Esophagus (tissue), 2 donors: ENCODE data around the gene NPPA. TPM values are rescaled to one million over a fixed set of nuclear protein-coding genes. Genes with fewer than 3 reads are reported as not detected.

ENCODE experiments used
- H3K27ac ChIP-seq, 2 donors: one replicate each; pipeline ENCODE4 v1.5.1; 2013; ENCODE audit warnings: low read depth in 2 of 2, mild to moderate bottlenecking in 2 of 2, inconsistent platforms in 1 of 2, low read length in 1 of 2, moderate library complexity in 1 of 2
- H3K27me3 ChIP-seq, 2 donors: one replicate each; pipeline ENCODE4 v1.6.1; 2013; ENCODE audit warnings: low read length in 2 of 2, control low read depth in 1 of 2, mild to moderate bottlenecking in 1 of 2; ENCODE audit not compliant: insufficient read depth in 2 of 2, control insufficient read depth in 1 of 2
- H3K36me3 ChIP-seq, 2 donors: one replicate each; pipeline ENCODE4 v1.6.1; 2013; ENCODE audit warnings: low read length in 1 of 2; ENCODE audit not compliant: control insufficient read depth in 2 of 2, insufficient read depth in 2 of 2
- H3K4me1 ChIP-seq, 2 donors: one replicate each; pipeline ENCODE4 v1.6.1; 2013; ENCODE audit warnings: low read length in 1 of 2; ENCODE audit not compliant: control insufficient read depth in 2 of 2, insufficient read depth in 2 of 2
- H3K4me3 ChIP-seq, 2 donors: one replicate each; pipeline ENCODE4 v1.5.1; 2013; ENCODE audit warnings: low read length in 2 of 2, mild to moderate bottlenecking in 2 of 2, low read depth in 1 of 2, moderate library complexity in 1 of 2
- H3K9me3 ChIP-seq, 2 donors: one replicate each; pipeline ENCODE4 v1.6.1; 2013; ENCODE audit warnings: mild to moderate bottlenecking in 2 of 2, low read depth in 1 of 2, low read length in 1 of 2, moderate library complexity in 1 of 2; ENCODE audit not compliant: control insufficient read depth in 2 of 2, insufficient read depth in 1 of 2
- WGBS, 2 donors: extraction: QIAGEN DNeasy Blood & Tissue Kit; methylation state at CpG; one replicate each; pipeline ENCODE4 v1.1.7; 2013; 5-methylcytosine and 5-hydroxymethylcytosine counted together
- polyA plus RNA-seq, 2 donors: library from polyadenylated mRNA; stranded (reverse); fragments of 200-250 nt; gene quantifications; one replicate each; pipeline ENCODE4 v1.2.3, GENCODE V29; 2013
- donor health status: healthy with polysubstance abuse.
- donor health status: Bipolar disorder and iron deficiency.

Gene NPPA
- polyA plus RNA-seq, 2 donors, result 0.11 to 0.63 TPM

- H3K4me1 ChIP-seq, result peaks cover 0 to 2% of the 10 kb centered on the region in 2 donors
- H3K4me3 ChIP-seq, result no peak overlapping the region
- no peaks in the 10 kb centered on the region for H3K36me3 ChIP-seq
- 42 to 46% methylated on average over 13 of the region's 13 CpGs for WGBS, 2 donors
- H3K9me3 ChIP-seq, result no peaks in the 10 kb centered on the region
- no peaks in the 10 kb centered on the region for H3K27me3 ChIP-seq
- H3K27ac ChIP-seq, result no peak overlapping the region
Observed at GRCh38 chr1:11882814-11883538, 35.4 kb upstream of the NPPA start.

- H3K4me1 ChIP-seq, result peaks cover 0 to 2% of the 10 kb centered on the region in 2 donors
- no peaks in the 10 kb centered on the region for H3K36me3 ChIP-seq
- H3K4me3 ChIP-seq, result no peak overlapping the region
- no peak overlapping the region for H3K27ac ChIP-seq
- WGBS, 2 donors, result 78 to 84% methylated on average over 18 of the region's 18 CpGs
- H3K9me3 ChIP-seq, result no peaks in the 10 kb centered on the region
- no peaks in the 10 kb centered on the region for H3K27me3 ChIP-seq
Observed at GRCh38 chr1:11881749-11882441, 34.3 kb upstream of the NPPA start.

GRCh38 chr1:11880911-11881748 is 33.5 kb upstream of the NPPA start:
- H3K27me3 ChIP-seq, result no peaks in the 10 kb centered on the region
- H3K27ac ChIP-seq, result no peak overlapping the region
- H3K4me3 ChIP-seq, result no peak overlapping the region
- WGBS, 2 donors, result 49 to 60% methylated on average over 9 to 10 of the region's 10 CpGs
- H3K9me3 ChIP-seq, result no peaks in the 10 kb centered on the region
- H3K4me1 ChIP-seq, result peaks cover 0 to 2% of the 10 kb centered on the region in 2 donors
- H3K36me3 ChIP-seq, result no peaks in the 10 kb centered on the region

GRCh38 chr1:11880181-11880575 is 32.6 kb upstream of the NPPA start:
- no peak overlapping the region for H3K27ac ChIP-seq
- H3K4me1 ChIP-seq, result peaks cover 0 to 2% of the 10 kb centered on the region in 2 donors
- H3K9me3 ChIP-seq, result no peaks in the 10 kb centered on the region
- no peaks in the 10 kb centered on the region for H3K36me3 ChIP-seq
- no peaks in the 10 kb centered on the region for H3K27me3 ChIP-seq
- WGBS, 2 donors, result 62 to 68% methylated on average over 12 of the region's 12 CpGs
- no peak overlapping the region for H3K4me3 ChIP-seq

- peaks cover 0 to 2% of the 10 kb centered on the region in 2 donors for H3K4me1 ChIP-seq
- no peaks in the 10 kb centered on the region for H3K9me3 ChIP-seq
- no peaks in the 10 kb centered on the region for H3K36me3 ChIP-seq
- H3K27me3 ChIP-seq, result no peaks in the 10 kb centered on the region
- H3K27ac ChIP-seq, result no peak overlapping the region
- H3K4me3 ChIP-seq, result no peak overlapping the region
- 79 to 86% methylated on average over 28 of the region's 28 CpGs for WGBS, 2 donors
Observed at GRCh38 chr1:11879311-11880180, 32.0 kb upstream of the NPPA start.

DNA sequence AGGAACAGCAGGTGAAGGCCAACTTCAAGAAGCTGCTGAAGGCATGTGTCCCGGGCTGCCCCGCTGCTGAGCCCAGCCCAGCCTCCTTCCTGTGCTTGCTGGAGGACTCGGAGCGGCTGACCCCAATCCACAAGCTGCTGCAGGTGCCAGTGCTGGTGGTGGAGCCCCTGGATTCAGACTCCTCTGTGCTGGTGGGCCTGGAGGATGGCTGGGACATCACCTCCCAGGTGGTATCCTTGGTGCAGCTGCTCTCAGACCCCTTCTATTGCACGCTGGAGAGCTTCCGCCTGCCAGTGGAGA is 31.3 kb upstream of the NPPA start:
- H3K9me3 ChIP-seq, result no peaks in the 10 kb centered on the region
- no peak overlapping the region for H3K4me3 ChIP-seq
- H3K27ac ChIP-seq, result no peak overlapping the region
- H3K4me1 ChIP-seq, result peaks cover 0 to 2% of the 10 kb centered on the region in 2 donors
- WGBS, 2 donors, result 81 to 87% methylated on average over 6 of the region's 6 CpGs
- no peaks in the 10 kb centered on the region for H3K36me3 ChIP-seq
- no peaks in the 10 kb centered on the region for H3K27me3 ChIP-seq

GRCh38 chr1:11878081-11878890 is 30.7 kb upstream of the NPPA start:
- 83 to 85% methylated on average over 31 of the region's 31 CpGs for whole genome bisulfite sequencing, 2 donors
- no peak overlapping the region for H3K27ac ChIP-seq
- H3K4me3 ChIP-seq, result no peak overlapping the region
- H3K27me3 ChIP-seq, result no peaks in the 10 kb centered on the region
- peaks cover 0 to 2% of the 10 kb centered on the region in 2 donors for H3K4me1 ChIP-seq
- H3K36me3 ChIP-seq, result no peaks in the 10 kb centered on the region
- no peaks in the 10 kb centered on the region for H3K9me3 ChIP-seq

- WGBS, 2 donors, result 41 to 63% methylated on average over 6 of the region's 6 CpGs
- no peaks in the 10 kb centered on the region for H3K27me3 ChIP-seq
- no peak overlapping the region for H3K4me3 ChIP-seq
- H3K9me3 ChIP-seq, result no peaks in the 10 kb centered on the region
- no peaks in the 10 kb centered on the region for H3K36me3 ChIP-seq
- H3K27ac ChIP-seq, result no peak overlapping the region
- no peaks in the 10 kb centered on the region for H3K4me1 ChIP-seq
Observed at GRCh38 chr1:11877074-11877473, 29.5 kb upstream of the NPPA start.
